ENCODE data around the gene RABEP1. TPM values are rescaled to one million over a fixed set of nuclear protein-coding genes. Genes with fewer than 3 reads are reported as not detected.
A peak's percentile ranks its signal among the peaks of the same experiment; 100 is the strongest.

Gene RABEP1
- total and polyA plus RNA-seq, 9 of the 15 experiments (the other 6 are each of a cell fraction or from before 2014, with no cell fraction given): 8.2 to 38.9 (median 30.3) TPM

DNA sequence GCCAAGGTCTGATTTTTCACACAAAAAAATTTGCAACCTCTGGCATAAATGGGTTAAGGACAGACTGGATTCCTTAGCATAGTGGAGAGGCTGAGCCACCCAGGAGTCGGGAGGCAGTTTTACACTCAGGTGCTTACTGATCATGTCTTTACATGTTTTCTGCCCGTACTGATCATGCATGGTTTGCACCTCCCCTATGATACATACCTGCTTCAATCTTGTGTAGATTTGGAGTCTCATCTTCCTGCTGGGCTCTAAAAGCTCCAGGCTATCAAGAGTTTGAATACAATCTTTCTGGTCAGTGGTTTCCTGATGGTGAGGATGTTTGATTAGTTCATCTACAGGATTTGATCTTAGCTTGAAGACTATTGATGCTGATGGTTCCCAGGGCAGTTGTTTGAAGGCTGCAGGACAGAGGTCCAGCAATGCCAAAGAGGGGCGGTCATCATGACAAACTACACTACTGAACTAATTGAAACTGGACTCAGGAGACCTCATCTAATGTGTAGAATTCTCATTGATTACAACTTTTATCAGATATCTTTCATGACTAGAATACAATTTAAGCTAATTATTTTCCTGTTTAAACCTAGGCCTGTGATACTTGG, 150.0 kb downstream of the RABEP1 start (continued):
- no peak for TF ChIP-seq DEAF1 (CRISPR knock-in tag; IDR thresholded peaks at IDR 0.05)
- TF ChIP-seq, protein P1, sequence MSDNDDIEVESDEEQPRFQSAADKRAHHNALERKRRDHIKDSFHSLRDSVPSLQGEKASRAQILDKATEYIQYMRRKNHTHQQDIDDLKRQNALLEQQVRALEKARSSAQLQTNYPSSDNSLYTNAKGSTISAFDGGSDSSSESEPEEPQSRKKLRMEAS (CRISPR knock-in tag; IDR thresholded peaks at IDR 0.05): no peak
- TF ChIP-seq POLR2A (conservative IDR thresholded peaks at IDR 0.05): peak; percentile 59
- no peak for TF ChIP-seq CHD2 (IDR thresholded peaks at IDR 0.05; ENCODE audit: low read depth, low read length)
- TF ChIP-seq, protein P2, sequence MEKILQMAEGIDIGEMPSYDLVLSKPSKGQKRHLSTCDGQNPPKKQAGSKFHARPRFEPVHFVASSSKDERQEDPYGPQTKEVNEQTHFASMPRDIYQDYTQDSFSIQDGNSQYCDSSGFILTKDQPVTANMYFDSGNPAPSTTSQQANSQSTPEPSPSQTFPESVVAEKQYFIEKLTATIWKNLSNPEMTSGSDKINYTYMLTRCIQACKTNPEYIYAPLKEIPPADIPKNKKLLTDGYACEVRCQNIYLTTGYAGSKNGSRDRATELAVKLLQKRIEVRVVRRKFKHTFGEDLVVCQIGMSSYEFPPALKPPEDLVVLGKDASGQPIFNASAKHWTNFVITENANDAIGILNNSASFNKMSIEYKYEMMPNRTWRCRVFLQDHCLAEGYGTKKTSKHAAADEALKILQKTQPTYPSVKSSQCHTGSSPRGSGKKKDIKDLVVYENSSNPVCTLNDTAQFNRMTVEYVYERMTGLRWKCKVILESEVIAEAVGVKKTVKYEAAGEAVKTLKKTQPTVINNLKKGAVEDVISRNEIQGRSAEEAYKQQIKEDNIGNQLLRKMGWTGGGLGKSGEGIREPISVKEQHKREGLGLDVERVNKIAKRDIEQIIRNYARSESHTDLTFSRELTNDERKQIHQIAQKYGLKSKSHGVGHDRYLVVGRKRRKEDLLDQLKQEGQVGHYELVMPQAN (IDR thresholded peaks at IDR 0.05; ENCODE audit: borderline replicate concordance): no peak
- TF ChIP-seq POLR3G (IDR thresholded peaks at IDR 0.05; ENCODE audit: extremely low read depth, insufficient read length, insufficient replicate concordance): no peak
- TF ChIP-seq U2AF1 (optimal IDR thresholded peaks at IDR 0.05; ENCODE audit: low read depth, low read length): no peak
- peak; percentile 55 for TF ChIP-seq SUPT5H (IDR thresholded peaks at IDR 0.05)

Data from K562 (cell line).